ENCODE data around the gene EBF3.

EBF3 gene

GRCh38 chr10:129936266-129936922, 27.7 kb downstream of the EBF3 start:
- no CpG with 5 or more reads among the region's 5 CpGs for WGBS, 2 donors (ENCODE audit: extremely low coverage in 2 of 2, insufficient read length in 2 of 2, insufficient replicate concordance in 1 of 2)
- H2BK120ac ChIP-seq (ENCODE audit: low read depth, low read length), result no peak overlapping the region
- no peaks in the 10 kb centered on the region for H3K36me3 ChIP-seq (replicated peaks in 1 of 2; ENCODE audit: control insufficient read depth in 2 of 2, insufficient read depth in 2 of 2, low read length in 2 of 2)
- H3K27ac ChIP-seq (replicated peaks; ENCODE audit: low read length), result no peak overlapping the region
- no peak overlapping the region for H3K4me3 ChIP-seq (ENCODE audit: low read length in 2 of 2)
- H3K18ac ChIP-seq (ENCODE audit: low read length), result peak overlapping the region; percentile 2
- H3K9me3 ChIP-seq (replicated peaks in 1 of 2; ENCODE audit: control insufficient read depth in 2 of 2, insufficient read depth in 1 of 2, low read depth in 1 of 2, low read length in 2 of 2), result no peaks in the 10 kb centered on the region
- peaks cover 0 to 3% of the 10 kb centered on the region in 2 donors for H3K4me1 ChIP-seq (ENCODE audit: control insufficient read depth in 2 of 2, insufficient read depth in 1 of 2, low read depth in 1 of 2, low read length in 2 of 2)
- H2AFZ ChIP-seq (ENCODE audit: low read length), result no peak overlapping the region
- no peak overlapping the region for H2BK12ac ChIP-seq (ENCODE audit: low read length)
- no peaks in the 10 kb centered on the region for H3K79me1 ChIP-seq (ENCODE audit: low read depth, low read length)
- no peak overlapping the region for H3K9ac ChIP-seq (ENCODE audit: low read depth, low read length, poor library complexity)
- H2AK5ac ChIP-seq (ENCODE audit: low read depth, low read length), result peak overlapping the region; percentile 74
- no peak overlapping the region for H3K4me2 ChIP-seq (ENCODE audit: insufficient read depth, low read length, poor library complexity, severe bottlenecking)
- H2BK5ac ChIP-seq (ENCODE audit: low read length), result no peak overlapping the region
- DNase-seq (ENCODE audit: low spot score), result no peak
- H2BK15ac ChIP-seq (ENCODE audit: low read length), result peak overlapping the region; percentile 38
- H4K91ac ChIP-seq (ENCODE audit: low read depth, low read length, poor library complexity), result no peak overlapping the region
- no peak overlapping the region for H4K8ac ChIP-seq (ENCODE audit: low read depth, low read length)
- no peak overlapping the region for H3K14ac ChIP-seq (ENCODE audit: low read length)
- H3K23ac ChIP-seq (ENCODE audit: low read depth, low read length, poor library complexity), result no peak overlapping the region
- no peak overlapping the region for H3K4ac ChIP-seq (ENCODE audit: low read length)
- H3K27me3 ChIP-seq (ENCODE audit: control insufficient read depth in 3 of 3, insufficient read depth in 3 of 3, low read depth in 1 of 3, low read length in 3 of 3), result no peaks in the 10 kb centered on the region

- no CpG with 5 or more reads among the region's 7 CpGs for WGBS, 2 donors (ENCODE audit: extremely low coverage in 2 of 2, insufficient read length in 2 of 2, insufficient replicate concordance in 1 of 2)
- no peak overlapping the region for H2AK5ac ChIP-seq (ENCODE audit: low read depth, low read length)
- H2BK120ac ChIP-seq (ENCODE audit: low read depth, low read length), result no peak overlapping the region
These were observed 28.3 kb downstream of the EBF3 start for GRCh38 chr10:129935867-129936152.

DNA sequence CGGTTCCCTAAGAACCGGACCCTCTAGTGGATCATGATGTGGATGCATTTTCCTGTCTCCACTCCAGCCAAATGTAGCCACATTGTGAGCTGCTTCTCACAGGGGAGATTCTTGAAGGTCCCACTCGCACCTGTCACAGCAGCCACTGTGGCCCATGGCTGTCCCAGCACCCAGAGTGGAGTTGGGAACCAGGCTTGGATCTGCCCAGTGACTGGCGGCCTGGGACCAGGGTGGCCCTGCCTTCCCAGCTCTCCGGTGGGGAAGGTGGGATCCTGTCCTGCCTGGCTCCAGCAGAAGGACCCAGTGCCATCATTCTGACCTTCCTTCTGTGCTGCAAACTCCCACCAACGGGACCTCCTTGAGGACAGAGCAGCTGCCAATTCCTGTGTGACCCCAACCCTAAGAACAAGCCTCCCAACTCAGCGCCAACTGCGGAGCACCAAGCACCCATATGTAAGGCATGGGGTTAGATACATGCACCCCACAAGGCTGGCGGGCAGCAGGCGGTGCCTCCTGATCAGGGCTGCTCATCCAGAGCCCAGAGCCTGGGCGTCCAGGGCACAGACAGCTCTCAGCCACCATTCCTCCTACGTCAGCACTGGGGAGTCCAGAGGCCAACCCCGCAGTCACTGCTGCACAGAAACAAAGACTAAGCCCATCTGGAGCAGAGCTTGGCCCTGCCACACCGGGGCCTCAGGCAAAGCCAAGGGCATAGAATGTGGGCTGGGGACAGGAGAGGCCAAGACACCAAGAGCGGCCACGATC, 28.8 kb downstream of the EBF3 start:
- WGBS, 2 donors (ENCODE audit: extremely low coverage in 2 of 2, insufficient read length in 2 of 2, insufficient replicate concordance in 1 of 2), result no CpG with 5 or more reads among the region's 16 CpGs
- H3K27ac ChIP-seq (replicated peaks; ENCODE audit: low read length), result no peak overlapping the region
- H2BK120ac ChIP-seq (ENCODE audit: low read depth, low read length), result no peak overlapping the region
- no peaks in the 10 kb centered on the region for H3K27me3 ChIP-seq (ENCODE audit: control insufficient read depth in 3 of 3, insufficient read depth in 3 of 3, low read depth in 1 of 3, low read length in 3 of 3)
- H2BK5ac ChIP-seq (ENCODE audit: low read length), result no peak overlapping the region
- no peaks in the 10 kb centered on the region for H3K9me3 ChIP-seq (replicated peaks in 1 of 2; ENCODE audit: control insufficient read depth in 2 of 2, insufficient read depth in 1 of 2, low read depth in 1 of 2, low read length in 2 of 2)
- H2BK12ac ChIP-seq (ENCODE audit: low read length), result no peak overlapping the region
- no peak for DNase-seq (ENCODE audit: low spot score)
- H3K23ac ChIP-seq (ENCODE audit: low read depth, low read length, poor library complexity), result peak overlapping the region; percentile 14
- no peak overlapping the region for H2AFZ ChIP-seq (ENCODE audit: low read length)
- no peak overlapping the region for H3K14ac ChIP-seq (ENCODE audit: low read length)
- H3K36me3 ChIP-seq (replicated peaks in 1 of 2; ENCODE audit: control insufficient read depth in 2 of 2, insufficient read depth in 2 of 2, low read length in 2 of 2), result no peaks in the 10 kb centered on the region
- H2AK5ac ChIP-seq (ENCODE audit: low read depth, low read length), result no peak overlapping the region
- H3K18ac ChIP-seq (ENCODE audit: low read length), result peak overlapping the region; percentile 78
- H3K9ac ChIP-seq (ENCODE audit: low read depth, low read length, poor library complexity), result no peak overlapping the region
- no peak overlapping the region for H3K4ac ChIP-seq (ENCODE audit: low read length)
- H3K4me1 ChIP-seq (ENCODE audit: control insufficient read depth in 2 of 2, insufficient read depth in 1 of 2, low read depth in 1 of 2, low read length in 2 of 2), result peaks cover 0 to 3% of the 10 kb centered on the region in 2 donors
- H3K79me1 ChIP-seq (ENCODE audit: low read depth, low read length), result no peaks in the 10 kb centered on the region
- no peak overlapping the region for H4K91ac ChIP-seq (ENCODE audit: low read depth, low read length, poor library complexity)
- H3K4me2 ChIP-seq (ENCODE audit: insufficient read depth, low read length, poor library complexity, severe bottlenecking), result no peak overlapping the region
- no peak overlapping the region for H4K8ac ChIP-seq (ENCODE audit: low read depth, low read length)
- H3K4me3 ChIP-seq (ENCODE audit: low read length in 2 of 2), result no peak overlapping the region
- peak overlapping the region; percentile 29 for H2BK15ac ChIP-seq (ENCODE audit: low read length)

More at GRCh38 chr10:129935867-129936152, 28.3 kb downstream of the EBF3 start:
- no peak overlapping the region for H3K4me2 ChIP-seq (ENCODE audit: insufficient read depth, low read length, poor library complexity, severe bottlenecking)
- H3K14ac ChIP-seq (ENCODE audit: low read length), result no peak overlapping the region
- no peak overlapping the region for H4K91ac ChIP-seq (ENCODE audit: low read depth, low read length, poor library complexity)
- H2BK5ac ChIP-seq (ENCODE audit: low read length), result no peak overlapping the region
- H3K4me1 ChIP-seq (ENCODE audit: control insufficient read depth in 2 of 2, insufficient read depth in 1 of 2, low read depth in 1 of 2, low read length in 2 of 2), result peaks cover 0 to 3% of the 10 kb centered on the region in 2 donors
- no peaks in the 10 kb centered on the region for H3K9me3 ChIP-seq (replicated peaks in 1 of 2; ENCODE audit: control insufficient read depth in 2 of 2, insufficient read depth in 1 of 2, low read depth in 1 of 2, low read length in 2 of 2)
- no peak overlapping the region for H2BK15ac ChIP-seq (ENCODE audit: low read length)
- H3K36me3 ChIP-seq (replicated peaks in 1 of 2; ENCODE audit: control insufficient read depth in 2 of 2, insufficient read depth in 2 of 2, low read length in 2 of 2), result no peaks in the 10 kb centered on the region
- no peaks in the 10 kb centered on the region for H3K27me3 ChIP-seq (ENCODE audit: control insufficient read depth in 3 of 3, insufficient read depth in 3 of 3, low read depth in 1 of 3, low read length in 3 of 3)
- H3K4ac ChIP-seq (ENCODE audit: low read length), result no peak overlapping the region
- H3K23ac ChIP-seq (ENCODE audit: low read depth, low read length, poor library complexity), result no peak overlapping the region
- H4K8ac ChIP-seq (ENCODE audit: low read depth, low read length), result no peak overlapping the region
- no peaks in the 10 kb centered on the region for H3K79me1 ChIP-seq (ENCODE audit: low read depth, low read length)
- no peak overlapping the region for H3K27ac ChIP-seq (replicated peaks; ENCODE audit: low read length)
- H3K18ac ChIP-seq (ENCODE audit: low read length), result no peak overlapping the region
- H2AFZ ChIP-seq (ENCODE audit: low read length), result no peak overlapping the region
- no peak overlapping the region for H3K4me3 ChIP-seq (ENCODE audit: low read length in 2 of 2)
- no peak overlapping the region for H3K9ac ChIP-seq (ENCODE audit: low read depth, low read length, poor library complexity)
- no peak for DNase-seq (ENCODE audit: low spot score)
- H2BK12ac ChIP-seq (ENCODE audit: low read length), result no peak overlapping the region

- no peak overlapping the region for H2BK5ac ChIP-seq (ENCODE audit: low read length)
- DNase-seq (ENCODE audit: low spot score), result no peak
- H3K9me3 ChIP-seq (replicated peaks in 1 of 2; ENCODE audit: control insufficient read depth in 2 of 2, insufficient read depth in 1 of 2, low read depth in 1 of 2, low read length in 2 of 2), result no peaks in the 10 kb centered on the region
- H3K14ac ChIP-seq (ENCODE audit: low read length), result no peak overlapping the region
- H3K23ac ChIP-seq (ENCODE audit: low read depth, low read length, poor library complexity), result no peak overlapping the region
- H2BK120ac ChIP-seq (ENCODE audit: low read depth, low read length), result no peak overlapping the region
- no peak overlapping the region for H3K27ac ChIP-seq (replicated peaks; ENCODE audit: low read length)
- H3K4me1 ChIP-seq (ENCODE audit: control insufficient read depth in 2 of 2, insufficient read depth in 1 of 2, low read depth in 1 of 2, low read length in 2 of 2), result peaks cover 0 to 3% of the 10 kb centered on the region in 2 donors
- H2AFZ ChIP-seq (ENCODE audit: low read length), result no peak overlapping the region
- H3K9ac ChIP-seq (ENCODE audit: low read depth, low read length, poor library complexity), result no peak overlapping the region
- H3K4ac ChIP-seq (ENCODE audit: low read length), result no peak overlapping the region
- H3K18ac ChIP-seq (ENCODE audit: low read length), result no peak overlapping the region
- H3K27me3 ChIP-seq (ENCODE audit: control insufficient read depth in 3 of 3, insufficient read depth in 3 of 3, low read depth in 1 of 3, low read length in 3 of 3), result no peaks in the 10 kb centered on the region
- H3K4me3 ChIP-seq (ENCODE audit: low read length in 2 of 2), result no peak overlapping the region
- H3K36me3 ChIP-seq (replicated peaks in 1 of 2; ENCODE audit: control insufficient read depth in 2 of 2, insufficient read depth in 2 of 2, low read length in 2 of 2), result no peaks in the 10 kb centered on the region
- no peak overlapping the region for H2BK12ac ChIP-seq (ENCODE audit: low read length)
- H2BK15ac ChIP-seq (ENCODE audit: low read length), result no peak overlapping the region
- H3K4me2 ChIP-seq (ENCODE audit: insufficient read depth, low read length, poor library complexity, severe bottlenecking), result no peak overlapping the region
- WGBS, 2 donors (ENCODE audit: extremely low coverage in 2 of 2, insufficient read length in 2 of 2, insufficient replicate concordance in 1 of 2), result no CpG with 5 or more reads among the region's 12 CpGs
- no peak overlapping the region for H2AK5ac ChIP-seq (ENCODE audit: low read depth, low read length)
- no peak overlapping the region for H4K8ac ChIP-seq (ENCODE audit: low read depth, low read length)
- H4K91ac ChIP-seq (ENCODE audit: low read depth, low read length, poor library complexity), result no peak overlapping the region
- H3K79me1 ChIP-seq (ENCODE audit: low read depth, low read length), result no peaks in the 10 kb centered on the region
These were observed 29.7 kb downstream of the EBF3 start for GRCh38 chr10:129934196-129934925.

All from neuronal stem cell (in vitro differentiated cells).